CD4-positive, alpha-beta memory T cell (primary cell): ENCODE data around the gene GLI1. TPM values are rescaled to one million over a fixed set of nuclear protein-coding genes. Genes with fewer than 3 reads are reported as not detected.
A peak's percentile ranks its signal among the peaks of the same experiment; 100 is the strongest.

ENCODE experiments used
- CTCF ChIA-PET: fragments of 350-600 bp; sonication (Branson Sonifier 250); formaldehyde crosslinking; loops from one replicate; lab custom pipeline; 2021; ENCODE audit warnings: inconsistent platforms; ENCODE audit not compliant: partially characterized antibody; lab: Charles Lee
- POLR2A ChIA-PET: fragments of 350-600 bp; sonication (Branson Sonifier 250); formaldehyde crosslinking; loops from one replicate; lab custom pipeline; 2021; ENCODE audit not compliant: partially characterized antibody; lab: Charles Lee
- DNase-seq, 5 donors: peaks; one replicate each; pipeline versions ENCODE4 v3.0.0 to v3.0.0-alpha.2; 2020 to 2022; ENCODE audit warnings: mixed read lengths in 1 of 5
- H3K27ac ChIP-seq: one replicate; pipeline ENCODE4 v1.7.0; 2013; ENCODE audit warnings: low read depth, low read length
- H3K27me3 ChIP-seq: 2 replicates; pipeline ENCODE4 v1.7.0; 2013; ENCODE audit warnings: mild to moderate bottlenecking, low read length, moderate library complexity; ENCODE audit not compliant: insufficient read depth
- H3K36me3 ChIP-seq: 2 replicates; pipeline ENCODE4 v1.7.0; 2013; ENCODE audit warnings: mild to moderate bottlenecking, low read length, moderate library complexity; ENCODE audit not compliant: insufficient read depth
- H3K4me1 ChIP-seq: 2 replicates; pipeline ENCODE4 v1.7.0; 2013; ENCODE audit warnings: mild to moderate bottlenecking, low read length, moderate library complexity; ENCODE audit not compliant: insufficient read depth
- H3K4me3 ChIP-seq, 2 donors: one replicate each; pipeline ENCODE4 v1.7.0; 2013; ENCODE audit warnings: low read length in 2 of 2, mild to moderate bottlenecking in 1 of 2
- H3K9me3 ChIP-seq, 2 donors: one replicate each; pipeline ENCODE4 v1.7.0; 2013; ENCODE audit warnings: low read length in 2 of 2, control low read depth in 1 of 2; ENCODE audit not compliant: control insufficient read depth in 1 of 2
- H3K27ac Mint-ChIP-seq, 7 donors: one replicate each; pipeline ENCODE4 v1.8.0; 2020 to 2021; ENCODE audit warnings: mixed read lengths in 7 of 7, mild to moderate bottlenecking in 6 of 7, inconsistent platforms in 3 of 7, moderate library complexity in 3 of 7
- H3K27me3 Mint-ChIP-seq, 2 donors: one replicate each; pipeline ENCODE4 v1.8.0; 2020 to 2021; ENCODE audit warnings: mixed read lengths in 2 of 2
- H3K36me3 Mint-ChIP-seq, 2 donors: one replicate each; pipeline ENCODE4 v1.8.0; 2020 to 2021; ENCODE audit warnings: mixed read lengths in 2 of 2, inconsistent platforms in 1 of 2, mild to moderate bottlenecking in 1 of 2
- H3K4me1 Mint-ChIP-seq, 4 donors: one replicate each; pipeline ENCODE4 v1.8.0; 2020 to 2021; ENCODE audit warnings: mixed read lengths in 4 of 4, mild to moderate bottlenecking in 1 of 4
- H3K4me3 Mint-ChIP-seq, 8 donors: one replicate each; pipeline ENCODE4 v1.8.0; 2020 to 2021; ENCODE audit warnings: mixed read lengths in 8 of 8, mild to moderate bottlenecking in 7 of 8, moderate library complexity in 6 of 8, inconsistent platforms in 3 of 8
- H3K9me3 Mint-ChIP-seq, 8 donors: one replicate each; pipeline ENCODE4 v1.8.0; 2020 to 2021; ENCODE audit warnings: mixed read lengths in 8 of 8, mild to moderate bottlenecking in 5 of 8, inconsistent platforms in 3 of 8, moderate library complexity in 1 of 8
- intact Hi-C: fragments of 100-400 bp; cut with micrococcal nuclease; formaldehyde crosslinking; loops from one replicate; pipeline ENCODE4 v1.15.1; 2023
- polyA plus RNA-seq, 2 donors: library from polyadenylated mRNA; unstranded; fragments of 300-500 nt; fragmentation: Illumina TruSeq; gene quantifications; one replicate each; pipeline ENCODE4 v1.2.3, GENCODE V29; 2021
- total RNA-seq, 2 experiments: library from RNA; stranded (reverse); gene quantifications; one replicate each; pipeline ENCODE4 v1.2.3, GENCODE V29; 2021

GLI1 gene
- total and polyA plus RNA-seq, 4 experiments from 2014 or later = 0.30 to 0.35 TPM; not detected in 2

DNA sequence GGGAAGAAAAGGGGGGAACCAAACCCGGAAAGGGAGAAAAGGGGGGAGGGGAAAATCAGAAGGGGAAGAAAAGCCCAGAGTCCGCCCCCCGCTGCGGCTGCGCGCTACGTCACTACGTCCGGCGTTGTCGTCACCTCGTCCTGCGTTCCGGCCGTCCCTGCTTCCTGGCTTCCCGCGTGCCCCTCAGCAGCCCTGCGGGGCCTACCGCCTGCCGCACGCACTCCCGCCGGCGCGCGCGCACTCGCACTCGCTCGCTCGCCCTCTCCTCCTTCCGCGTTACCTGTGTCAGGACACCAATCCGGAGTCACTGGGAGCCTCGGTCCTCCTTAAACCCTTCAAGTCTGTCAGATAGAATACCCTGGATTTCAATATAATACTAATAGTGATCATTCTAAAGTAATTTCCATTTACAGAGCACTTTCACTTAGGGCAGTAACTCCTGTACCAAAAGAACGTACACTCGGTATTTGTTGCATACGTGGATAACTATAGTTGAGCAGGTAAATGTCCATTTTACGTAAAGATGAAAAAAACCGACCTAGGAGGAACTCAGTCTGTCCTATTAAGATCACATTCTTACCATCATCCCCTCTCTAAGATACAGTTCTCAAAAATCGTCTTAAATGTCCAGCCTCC, 28.5 kb upstream of the GLI1 start, which contains the start of gene R3HDM2:
TSS of gene R3HDM2 (minus strand) at position 113 of the 636 bp plus-strand sequence. CDS start 120,615 bp downstream, outside the sequence.
- Histone ChIP-seq H3K4me1 (peaks cover 21% of the 10 kb centered on the region), H3K9me3 (no peaks in the 10 kb centered on the region), H3K27me3 (no peaks in the 10 kb centered on the region), H3K27ac (peak within 1 kb of the TSS; percentile 90), H3K4me3 (peak within 1 kb of the TSS; percentile 33 to 67), H3K36me3 (no peaks in the 10 kb centered on the region)
- DNase-seq = peak; percentile 94 to 96 (median 95)
- ChIA-PET POLR2A (no interaction called here), CTCF (interaction anchor here (1.3 to 1.8 kb wide), 2 partner anchors 23 to 27 kb away, joined by 4 to 11 read pairs; no protein-coding TSS in a partner anchor)
- Mint-ChIP-seq H3K4me1 (peaks cover 24 to 48% (median 39%) of the 10 kb centered on the region in 4 donors), H3K9me3 (no peaks in the 10 kb centered on the region), H3K36me3 (peaks cover 4 to 20% of the 10 kb centered on the region in 2 donors), H3K4me3 (peak within 1 kb of the TSS; percentile 97 to 100 (median 99)), H3K27ac (peak within 1 kb of the TSS; percentile 97 to 100 (median 100)), H3K27me3 (no peaks in the 10 kb centered on the region)
- intact Hi-C loops = loop anchor here (1.0 kb wide), 1 partner anchor 28 kb away; the partner anchor contains the start of gene GLI1

DNA sequence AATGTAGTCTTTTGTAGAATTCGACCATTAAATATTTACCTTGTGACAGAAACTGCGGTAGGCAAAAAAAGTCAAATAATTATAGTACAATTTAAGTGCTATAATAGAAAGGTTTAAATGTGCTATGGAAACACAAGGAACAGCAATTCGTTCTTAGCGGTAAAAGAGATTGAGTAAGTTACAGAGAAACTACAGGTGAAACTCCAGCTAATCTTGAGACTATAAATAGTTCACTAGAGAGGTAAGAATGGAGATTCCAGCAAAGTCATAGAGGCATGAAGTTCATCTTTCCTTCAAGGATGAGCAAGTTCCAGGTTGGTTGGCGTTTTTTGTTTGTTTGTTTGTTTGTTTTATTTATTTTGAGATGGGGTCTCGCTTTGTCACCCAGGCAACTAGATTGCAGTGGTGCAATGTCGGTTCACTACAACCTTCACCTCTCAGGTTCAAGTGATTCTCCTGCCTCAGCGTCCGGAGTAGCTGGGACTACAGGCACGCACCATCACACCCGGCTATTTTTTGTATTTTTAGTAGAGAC, 27.9 kb upstream of the GLI1 start:
- peak overlapping the region; percentile 97 to 100 (median 99) for H3K27ac Mint-ChIP-seq
- H3K27me3 Mint-ChIP-seq = no peaks in the 10 kb centered on the region
- H3K9me3 Mint-ChIP-seq = no peaks in the 10 kb centered on the region
- no peaks in the 10 kb centered on the region for H3K36me3 ChIP-seq
- peaks cover 20 to 42% (median 34%) of the 10 kb centered on the region in 4 donors for H3K4me1 Mint-ChIP-seq
- H3K27ac ChIP-seq = peak overlapping the region; percentile 90
- ChIA-PET POLR2A (interaction anchor here (0.7 kb wide), 1 partner anchor 27 kb away, joined by 5 read pairs; no protein-coding TSS in a partner anchor), CTCF (interaction anchor here (0.8 to 1.8 kb wide), 4 partner anchors 11 to 45 kb away, joined by 3 to 11 read pairs (median 4); no protein-coding TSS in a partner anchor)
- no peak for DNase-seq
- peak overlapping the region in 1 of 2 donors; percentile 58 for H3K4me3 ChIP-seq
- H3K36me3 Mint-ChIP-seq = peaks cover 0 to 15% of the 10 kb centered on the region in 2 donors
- intact Hi-C loops = loop anchor here (1.0 kb wide), 1 partner anchor 28 kb away; the partner anchor contains the start of gene GLI1
- peaks cover 21% of the 10 kb centered on the region for H3K4me1 ChIP-seq
- peak overlapping the region; percentile 90 to 97 (median 95) for H3K4me3 Mint-ChIP-seq
- H3K9me3 ChIP-seq = no peaks in the 10 kb centered on the region
- no peaks in the 10 kb centered on the region for H3K27me3 ChIP-seq

DNA sequence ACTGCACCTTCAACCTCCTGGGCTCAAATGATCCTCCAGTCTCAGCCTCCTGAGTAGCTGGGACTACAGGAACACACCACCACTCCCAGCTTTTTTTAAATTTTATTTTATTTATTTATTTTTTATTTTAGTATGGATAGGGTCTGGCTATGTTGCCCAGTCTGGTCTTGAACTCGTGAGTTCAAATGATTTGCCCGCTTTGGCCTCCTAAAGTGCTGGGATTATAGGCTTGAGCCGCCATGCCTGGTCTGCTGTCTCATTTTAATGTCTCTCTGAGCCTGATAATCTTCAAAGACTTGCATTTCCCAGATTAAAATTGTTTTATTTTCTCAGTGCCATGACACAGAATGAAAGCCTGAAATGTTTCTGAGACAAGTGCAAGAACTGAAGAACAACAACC, 26.2 kb upstream of the GLI1 start:
- CTCF ChIA-PET = interaction anchor here (1.1 to 1.7 kb wide), 5 partner anchors 9 to 80 kb away, joined by 3 to 11 read pairs (median 4); partner anchors contain the start of gene INHBE
- POLR2A ChIA-PET = interaction anchor here (0.7 kb wide), 1 partner anchor 116 kb away, joined by 3 read pairs; no protein-coding TSS in a partner anchor

DNA sequence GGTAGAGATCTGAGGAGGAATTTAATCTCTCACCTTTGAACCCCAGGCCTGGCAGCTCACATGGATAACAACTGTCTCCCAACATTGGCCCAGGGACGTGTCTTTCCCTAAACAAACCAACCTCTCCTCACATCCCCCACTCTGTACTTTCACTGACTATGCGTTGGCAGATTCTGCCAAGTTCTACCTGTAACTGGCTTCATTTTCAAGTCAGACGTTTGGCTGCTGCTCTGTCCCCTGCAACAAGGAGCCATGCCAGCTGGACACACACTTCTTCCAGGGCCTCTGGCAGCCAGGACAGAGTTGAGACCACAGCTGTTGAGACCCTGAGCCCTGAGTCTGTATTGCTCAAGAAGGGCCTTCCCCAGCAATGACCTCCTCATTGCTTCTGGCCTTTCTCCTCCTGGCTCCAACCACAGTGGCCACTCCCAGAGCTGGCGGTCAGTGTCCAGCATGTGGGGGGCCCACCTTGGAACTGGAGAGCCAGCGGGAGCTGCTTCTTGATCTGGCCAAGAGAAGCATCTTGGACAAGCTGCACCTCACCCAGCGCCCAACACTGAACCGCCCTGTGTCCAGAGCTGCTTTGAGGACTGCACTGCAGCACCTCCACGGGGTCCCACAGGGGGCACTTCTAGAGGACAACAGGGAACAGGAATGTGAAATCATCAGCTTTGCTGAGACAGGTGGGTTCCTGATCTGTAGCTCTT, 24.9 kb upstream of the GLI1 start, which contains the start of gene INHBC:
TSS of gene INHBC (plus strand) at position 268 of the 707 bp plus-strand sequence. CDS start at position 371, 103 bp downstream.
- no peaks in the 10 kb centered on the region for H3K9me3 Mint-ChIP-seq
- H3K36me3 Mint-ChIP-seq = peaks cover 0 to 10% of the 10 kb centered on the region in 2 donors
- peak within 1 kb of the TSS in 6 of 7 donors; percentile 22 to 84 (median 68) for H3K27ac Mint-ChIP-seq
- peaks cover 0 to 2% of the 10 kb centered on the region in 2 donors for H3K27me3 Mint-ChIP-seq
- POLR2A ChIA-PET = interaction anchor here (1.1 kb wide), 1 partner anchor 24 kb away, joined by 3 read pairs; no protein-coding TSS in a partner anchor
- H3K4me1 Mint-ChIP-seq = peaks cover 13 to 23% (median 19%) of the 10 kb centered on the region in 4 donors
- H3K4me3 ChIP-seq = no peak within 1 kb of the TSS
- CTCF ChIA-PET = interaction anchor here (1.3 to 3.0 kb wide), 4 partner anchors 18 to 24 kb away, joined by 3 to 16 read pairs (median 8); partner anchors contain the start of genes GLI1 and INHBE
- peak within 1 kb of the TSS in 2 of 8 donors; percentile 14 to 32 for H3K4me3 Mint-ChIP-seq
- DNase-seq = no peak
- intact Hi-C loops = no loop called here
- no peaks in the 10 kb centered on the region for H3K9me3 ChIP-seq
- no peaks in the 10 kb centered on the region for H3K27me3 ChIP-seq
- no peaks in the 10 kb centered on the region for H3K36me3 ChIP-seq
- H3K27ac ChIP-seq = no peak within 1 kb of the TSS
- peaks cover 13% of the 10 kb centered on the region for H3K4me1 ChIP-seq

More for the DNA sequence above, 26.2 kb upstream of the GLI1 start:
- H3K4me3 Mint-ChIP-seq = no peak overlapping the region
- no peak overlapping the region for H3K4me3 ChIP-seq
- no peaks in the 10 kb centered on the region for H3K9me3 ChIP-seq
- no peaks in the 10 kb centered on the region for H3K36me3 ChIP-seq
- no peak for DNase-seq
- no peak overlapping the region for H3K27ac Mint-ChIP-seq
- peaks cover 0 to 12% of the 10 kb centered on the region in 2 donors for H3K36me3 Mint-ChIP-seq
- H3K4me1 Mint-ChIP-seq = peaks cover 17 to 31% (median 28%) of the 10 kb centered on the region in 4 donors
- no peak overlapping the region for H3K27ac ChIP-seq
- peaks cover 21% of the 10 kb centered on the region for H3K4me1 ChIP-seq
- no peaks in the 10 kb centered on the region for H3K27me3 ChIP-seq
- intact Hi-C loops = no loop called here
- peaks cover 0 to 2% of the 10 kb centered on the region in 2 donors for H3K27me3 Mint-ChIP-seq
- no peaks in the 10 kb centered on the region for H3K9me3 Mint-ChIP-seq

DNA sequence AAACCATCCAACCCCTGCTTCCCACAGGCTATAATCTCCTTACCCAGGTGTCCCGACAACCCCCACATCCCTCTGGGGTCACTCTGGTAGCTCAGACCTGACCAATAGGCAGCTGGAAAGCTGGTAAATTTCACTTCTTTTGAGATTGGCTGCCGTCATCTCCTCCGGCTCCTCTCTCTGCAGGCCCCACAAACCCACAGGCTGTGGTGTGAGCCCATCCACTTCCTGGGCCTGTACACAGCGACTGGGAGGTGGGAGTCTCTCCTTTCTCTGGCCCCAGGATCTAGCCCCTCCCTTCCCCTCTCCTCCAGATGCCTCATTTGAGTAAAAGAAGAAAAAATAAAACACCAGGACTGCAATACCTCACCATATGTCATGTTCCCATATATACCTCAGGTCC, 24.3 kb upstream of the GLI1 start:
- Histone ChIP-seq H3K9me3 (no peaks in the 10 kb centered on the region), H3K4me1 (peaks cover 8% of the 10 kb centered on the region), H3K4me3 (no peak overlapping the region), H3K27me3 (no peaks in the 10 kb centered on the region), H3K36me3 (no peaks in the 10 kb centered on the region), H3K27ac (no peak overlapping the region)
- DNase-seq = no peak
- H3K9me3 Mint-ChIP-seq = no peaks in the 10 kb centered on the region
- POLR2A ChIA-PET = interaction anchor here (1.1 kb wide), 1 partner anchor 23 kb away, joined by 3 read pairs; no protein-coding TSS in a partner anchor
- H3K36me3 Mint-ChIP-seq = peaks cover 0 to 4% of the 10 kb centered on the region in 2 donors
- peak overlapping the region in 5 of 7 donors; percentile 22 to 82 (median 64) for H3K27ac Mint-ChIP-seq
- intact Hi-C loops = no loop called here
- H3K4me3 Mint-ChIP-seq = peak overlapping the region in 2 of 8 donors; percentile 14 to 32
- H3K4me1 Mint-ChIP-seq = peaks cover 8 to 17% (median 14%) of the 10 kb centered on the region in 4 donors
- CTCF ChIA-PET = interaction anchor here (1.7 to 3.0 kb wide), 3 partner anchors 18 to 23 kb away, joined by 8 to 16 read pairs (median 8); partner anchors contain the start of genes GLI1 and INHBE
- peaks cover 0 to 2% of the 10 kb centered on the region in 2 donors for H3K27me3 Mint-ChIP-seq

DNA sequence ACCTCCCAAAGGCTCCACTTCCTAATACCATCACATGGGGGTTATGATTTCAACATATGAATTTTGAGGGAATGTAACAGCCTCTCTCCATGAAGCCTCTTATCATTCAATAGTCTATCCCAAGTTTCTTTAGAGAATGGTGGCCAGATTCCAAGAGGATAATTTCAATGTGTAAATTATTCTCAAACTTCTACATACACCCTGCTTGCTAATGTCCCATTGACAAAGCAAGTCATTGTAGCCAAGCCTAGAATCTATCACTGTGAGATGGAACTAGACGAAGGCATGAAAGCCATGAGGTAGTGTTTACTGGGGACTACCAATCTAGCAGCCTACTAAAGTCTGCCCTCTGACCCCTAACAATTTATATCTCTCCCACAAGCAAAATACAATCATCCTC, 21.2 kb upstream of the GLI1 start:
- H3K4me3 ChIP-seq = no peak overlapping the region
- H3K4me1 ChIP-seq = no peaks in the 10 kb centered on the region
- H3K36me3 ChIP-seq = no peaks in the 10 kb centered on the region
- H3K36me3 Mint-ChIP-seq = peaks cover 6 to 7% of the 10 kb centered on the region in 2 donors
- H3K27ac Mint-ChIP-seq = no peak overlapping the region
- no peaks in the 10 kb centered on the region for H3K27me3 ChIP-seq
- H3K9me3 Mint-ChIP-seq = peaks cover 1 to 16% (median 10%) of the 10 kb centered on the region in 8 donors
- H3K9me3 ChIP-seq = no peaks in the 10 kb centered on the region
- POLR2A ChIA-PET = no interaction called here
- H3K27ac ChIP-seq = no peak overlapping the region
- CTCF ChIA-PET = interaction anchor here (1.1 kb wide), 1 partner anchor 20 kb away, joined by 5 read pairs; no protein-coding TSS in a partner anchor
- peaks cover 1 to 5% (median 4%) of the 10 kb centered on the region in 4 donors for H3K4me1 Mint-ChIP-seq
- peaks cover 3 to 9% of the 10 kb centered on the region in 2 donors for H3K27me3 Mint-ChIP-seq
- DNase-seq = no peak
- H3K4me3 Mint-ChIP-seq = no peak overlapping the region
- intact Hi-C loops = no loop called here
